Central memory CD4-positive, alpha-beta T cell (primary cell): ENCODE data around the gene MRPL20.
"Not testable (repeated sequence)": the region's sequence is repeated elsewhere in the genome, so short reads cannot be mapped to it uniquely, and the experiment has no call there.

Experiments
- DNase-seq: peaks from one replicate; pipeline ENCODE4 v3.0.0; 2022

The MRPL20 gene

DNA sequence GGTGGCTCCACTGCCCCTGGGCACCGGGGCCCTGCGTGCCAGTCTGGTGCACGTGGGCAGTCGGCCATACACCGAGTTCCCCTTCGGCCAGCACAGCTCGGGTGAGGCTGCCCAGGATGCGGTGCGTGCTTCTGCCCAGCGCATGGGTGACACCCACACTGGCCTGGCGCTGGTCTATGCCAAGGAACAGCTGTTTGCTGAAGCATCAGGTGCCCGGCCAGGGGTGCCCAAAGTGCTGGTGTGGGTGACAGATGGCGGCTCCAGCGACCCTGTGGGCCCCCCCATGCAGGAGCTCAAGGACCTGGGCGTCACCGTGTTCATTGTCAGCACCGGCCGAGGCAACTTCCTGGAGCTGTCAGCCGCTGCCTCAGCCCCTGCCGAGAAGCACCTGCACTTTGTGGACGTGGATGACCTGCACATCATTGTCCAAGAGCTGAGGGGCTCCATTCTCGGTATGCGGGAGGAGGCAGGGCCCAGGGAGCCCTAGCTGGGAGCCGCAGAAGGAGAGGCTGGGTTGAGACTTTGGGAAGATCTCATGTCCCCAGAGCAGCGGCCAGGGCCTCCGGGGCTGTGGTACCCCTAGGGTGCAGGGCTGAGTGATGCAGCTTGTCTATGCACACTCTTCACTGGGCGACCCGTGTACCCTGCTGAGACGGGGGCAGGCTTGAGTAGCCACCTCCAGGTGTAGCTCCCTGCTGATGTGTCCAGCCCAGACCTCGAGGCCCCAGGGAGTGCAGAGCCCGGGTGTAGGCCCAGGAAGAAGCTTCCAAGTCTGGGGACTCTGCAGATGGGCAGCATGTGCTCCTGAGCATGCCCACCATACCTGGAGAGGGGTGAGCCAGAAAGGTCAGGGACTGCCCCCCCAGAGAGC lies 30.2 kb upstream of the MRPL20 start:
- no peak for DNase-seq

DNA sequence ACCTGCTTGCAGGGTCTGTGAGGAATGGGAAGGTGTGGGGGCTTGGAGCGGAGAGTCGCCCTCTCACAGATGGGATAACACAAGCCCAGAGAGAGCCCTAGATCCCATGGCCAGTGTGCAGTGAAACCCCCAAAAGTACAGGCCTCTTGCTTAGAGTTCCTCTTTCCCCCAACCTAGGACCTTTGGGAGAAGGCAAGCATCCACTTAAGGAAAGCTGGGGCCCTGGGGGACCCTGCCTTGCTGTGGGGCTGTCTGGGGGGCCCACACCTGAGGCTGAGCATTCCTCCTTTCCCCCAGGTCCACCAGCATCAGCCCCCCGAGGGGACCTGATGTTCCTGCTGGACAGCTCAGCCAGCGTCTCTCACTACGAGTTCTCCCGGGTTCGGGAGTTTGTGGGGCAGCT lies 29.5 kb upstream of the MRPL20 start:
- DNase-seq: no peak

DNA sequence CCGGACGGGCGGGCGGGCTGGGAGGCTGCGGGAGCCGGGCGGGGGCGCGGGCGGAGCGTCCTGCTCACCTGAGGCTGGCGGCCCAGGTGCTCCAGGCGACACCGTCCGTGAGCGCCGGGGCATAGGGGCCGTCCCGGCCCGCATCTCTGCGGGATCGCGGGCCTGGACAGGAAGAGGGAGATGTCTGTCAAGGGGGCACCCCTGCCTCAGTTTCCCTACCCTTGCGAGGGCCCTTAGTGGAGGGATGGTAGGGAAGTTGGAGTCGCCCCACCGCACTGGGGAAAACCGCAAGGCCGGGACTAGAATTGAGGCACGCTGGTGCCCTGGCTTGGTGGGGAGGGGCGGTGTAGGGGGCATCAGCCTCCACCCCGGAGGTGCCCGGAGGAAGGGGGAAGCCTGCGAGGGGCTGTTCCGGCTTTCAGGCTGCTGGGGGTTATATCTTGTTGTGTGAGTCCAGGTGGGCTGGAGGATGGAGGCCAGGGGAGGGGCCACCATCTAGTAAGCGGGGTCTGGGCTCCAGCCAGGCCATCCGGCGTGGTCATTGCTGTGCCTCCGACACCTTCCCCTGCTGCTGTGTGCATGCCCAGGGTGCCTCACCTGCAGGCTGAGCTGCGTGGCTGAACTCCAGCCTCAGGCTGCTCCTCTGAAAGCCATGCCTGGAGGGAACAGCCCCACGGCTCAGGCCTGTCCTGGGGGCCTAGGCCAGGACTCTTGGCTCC lies 29.0 kb upstream of the MRPL20 start:
- no peak for DNase-seq

- DNase-seq: peak; percentile 38
Observed at GRCh38 chr1:1435106-1435903, 28.2 kb upstream of the MRPL20 start, which contains the start of gene VWA1. TSS of gene VWA1 (plus strand) at chr1:1435690. CDS start at chr1:1435749, 59 bp downstream.

DNA sequence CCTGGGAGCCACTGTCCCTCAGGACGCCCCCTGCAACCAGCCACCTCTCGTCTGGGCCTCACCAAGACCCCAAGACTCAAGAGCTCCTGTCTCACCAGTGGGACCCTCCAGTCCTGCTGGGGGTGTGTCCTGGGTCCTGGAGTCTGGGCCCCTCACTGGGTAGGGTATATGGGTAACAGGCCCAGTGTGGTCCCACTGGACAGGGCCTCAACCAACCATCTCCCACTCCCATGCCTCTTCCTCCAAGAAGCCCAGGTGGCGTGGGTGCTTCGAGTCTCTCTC lies 27.7 kb upstream of the MRPL20 start:
- no peak for DNase-seq

GRCh38 chr1:1434131-1434823 lies 27.2 kb upstream of the MRPL20 start:
- DNase-seq: no peak

GRCh38 chr1:1433804-1434130 lies 26.7 kb upstream of the MRPL20 start:
- DNase-seq: no peak

DNA sequence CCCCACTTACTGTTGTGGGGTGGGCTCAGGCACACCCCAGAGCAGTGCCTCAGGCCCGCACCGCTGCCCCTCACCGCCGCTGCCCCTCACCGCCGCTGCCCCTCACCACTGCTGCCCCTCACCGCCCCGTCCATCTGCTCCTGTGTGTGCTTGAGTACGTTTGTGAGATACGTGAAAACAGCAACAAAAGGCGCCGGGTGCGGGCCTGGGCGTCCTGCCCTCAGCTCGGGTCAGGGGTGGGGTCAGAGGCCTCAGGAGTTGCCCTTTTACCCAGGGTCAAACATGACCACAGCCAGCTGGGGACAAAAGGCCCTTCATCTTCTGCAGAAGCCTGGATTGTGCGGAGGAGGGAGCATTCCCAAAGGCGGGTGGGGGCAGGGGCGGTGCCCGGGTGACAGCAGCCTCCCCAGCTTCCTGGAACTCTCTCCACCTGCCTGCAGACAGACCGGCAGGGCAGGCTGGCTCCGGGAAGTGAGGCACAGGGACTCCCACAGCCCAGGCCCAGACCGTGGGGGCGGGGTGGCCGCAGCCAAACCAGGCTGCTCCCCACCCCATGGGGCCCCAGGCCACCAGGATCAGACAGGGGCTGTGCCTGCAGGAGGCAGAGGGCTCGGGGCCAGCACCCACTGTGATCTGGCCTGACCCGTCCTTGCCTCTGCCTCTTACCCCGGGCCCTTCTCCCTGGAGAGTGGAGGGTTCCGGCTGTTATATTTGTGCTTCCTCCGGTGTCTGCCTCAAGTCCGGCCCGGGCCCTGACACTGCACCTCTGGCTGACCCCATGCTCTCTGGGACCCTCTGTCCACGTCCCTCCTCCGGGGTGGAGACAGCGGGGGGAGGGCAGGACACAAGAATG lies 26.1 kb upstream of the MRPL20 start:
- DNase-seq: no peak

- no peak for DNase-seq
Observed at GRCh38 chr1:1432274-1432950, 25.3 kb upstream of the MRPL20 start.

- no peak for DNase-seq
Observed at GRCh38 chr1:1431845-1432273, 24.8 kb upstream of the MRPL20 start.

DNA sequence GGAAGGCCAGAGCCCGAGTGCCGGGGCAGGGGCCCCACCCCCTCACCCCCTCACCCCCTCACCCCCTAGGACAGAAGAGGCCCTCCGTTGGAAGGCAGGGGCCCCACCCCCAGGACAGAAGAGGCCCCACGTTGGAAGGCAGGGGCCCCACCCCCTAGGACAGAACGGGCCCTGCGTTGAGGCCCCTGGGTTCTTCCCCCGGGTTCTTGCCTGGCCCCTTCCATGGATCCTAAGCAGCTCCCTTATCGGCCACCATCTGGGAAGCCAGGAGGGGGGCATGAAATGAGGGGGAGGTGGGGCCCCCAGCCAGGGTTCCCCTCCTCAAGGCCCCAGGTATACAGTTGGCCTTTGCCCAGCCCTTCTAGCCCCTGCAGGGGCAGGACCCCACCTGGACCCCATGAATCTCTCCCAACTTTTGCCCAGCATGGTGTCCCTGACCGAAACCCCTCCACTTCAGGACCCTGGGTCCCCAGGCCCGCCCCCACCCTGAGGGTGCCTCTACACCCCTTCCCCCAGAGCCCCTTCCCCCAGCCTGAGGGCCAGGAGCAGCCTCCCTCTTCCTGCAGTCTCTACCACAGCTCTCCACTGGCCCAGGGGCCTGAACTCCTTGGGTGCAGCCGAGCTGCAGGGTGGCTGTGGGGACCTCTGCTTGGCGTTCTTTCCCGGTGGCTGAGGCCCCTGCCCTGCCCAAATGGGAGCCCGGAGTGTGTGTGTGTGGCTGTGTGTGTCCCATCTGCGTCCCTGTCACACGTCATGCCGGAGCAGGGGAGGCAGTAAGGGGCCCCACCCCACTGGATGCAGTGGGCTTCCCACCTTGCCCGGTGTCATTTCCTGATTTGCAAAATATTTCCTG lies 24.1 kb upstream of the MRPL20 start:
- no peak for DNase-seq

- no peak for DNase-seq
Observed at GRCh38 chr1:1430114-1430982, 23.3 kb upstream of the MRPL20 start.

GRCh38 chr1:1429671-1430073 lies 22.6 kb upstream of the MRPL20 start:
- no peak for DNase-seq

DNA sequence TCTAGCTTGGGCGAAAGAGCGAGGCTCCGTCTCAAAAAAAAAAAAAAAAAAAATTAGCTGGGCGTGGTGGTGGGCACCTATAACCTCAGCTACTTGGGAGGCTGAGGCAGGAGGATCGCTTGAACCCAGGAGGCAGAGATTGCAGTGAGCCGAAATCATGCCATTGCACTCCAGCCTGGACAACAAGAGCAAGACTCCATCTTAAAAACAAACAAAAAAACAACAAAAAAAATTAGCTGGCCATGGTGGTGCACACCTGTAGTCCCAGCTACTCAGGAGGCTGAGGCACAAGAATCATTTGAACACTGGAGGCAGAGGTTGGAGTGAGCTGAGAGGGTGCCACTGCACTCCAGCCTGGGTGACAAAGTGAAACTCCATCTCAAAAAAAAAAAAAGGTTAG lies 21.9 kb upstream of the MRPL20 start:
- DNase-seq: not testable (repeated sequence)

- no peak for DNase-seq
Observed at GRCh38 chr1:1428174-1428573, 21.1 kb upstream of the MRPL20 start.

- DNase-seq: no peak
Observed at GRCh38 chr1:1427820-1428148, 20.7 kb upstream of the MRPL20 start.

GRCh38 chr1:1427106-1427819 lies 20.2 kb upstream of the MRPL20 start:
- no peak for DNase-seq

DNA sequence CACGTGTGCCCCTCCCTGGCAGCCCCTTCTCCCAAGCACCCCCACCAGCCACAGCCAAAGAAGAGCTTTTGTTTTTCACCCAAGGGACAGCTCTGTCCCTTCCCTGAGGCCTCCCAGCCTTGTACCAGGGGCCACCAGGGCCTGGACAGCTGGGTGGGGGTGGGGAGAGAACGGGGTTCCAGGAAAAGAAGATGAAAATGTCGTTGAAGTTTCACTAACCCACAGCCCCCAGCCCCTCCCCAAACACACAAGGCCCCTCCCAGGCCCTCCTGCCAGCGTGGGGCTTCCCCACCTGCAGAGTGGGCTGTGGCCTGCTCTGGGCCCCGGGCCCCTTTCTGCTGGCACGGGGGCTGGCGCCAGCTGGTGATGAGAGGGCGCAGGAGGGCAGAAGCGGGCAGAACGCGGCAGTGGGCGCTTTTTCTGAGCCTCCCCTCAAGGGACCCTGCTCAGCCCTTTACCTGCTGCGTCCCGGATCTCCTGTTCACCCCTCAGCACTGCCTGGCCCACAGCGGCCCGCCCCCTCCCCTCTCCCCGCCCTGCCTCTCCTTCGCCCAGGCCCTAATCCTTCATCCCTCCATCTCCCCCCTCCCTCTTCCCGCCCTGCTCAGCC lies 19.5 kb upstream of the MRPL20 start:
- DNase-seq: no peak
